ENCODE results near the gene SEMA6A.

Gene SEMA6A

DNA sequence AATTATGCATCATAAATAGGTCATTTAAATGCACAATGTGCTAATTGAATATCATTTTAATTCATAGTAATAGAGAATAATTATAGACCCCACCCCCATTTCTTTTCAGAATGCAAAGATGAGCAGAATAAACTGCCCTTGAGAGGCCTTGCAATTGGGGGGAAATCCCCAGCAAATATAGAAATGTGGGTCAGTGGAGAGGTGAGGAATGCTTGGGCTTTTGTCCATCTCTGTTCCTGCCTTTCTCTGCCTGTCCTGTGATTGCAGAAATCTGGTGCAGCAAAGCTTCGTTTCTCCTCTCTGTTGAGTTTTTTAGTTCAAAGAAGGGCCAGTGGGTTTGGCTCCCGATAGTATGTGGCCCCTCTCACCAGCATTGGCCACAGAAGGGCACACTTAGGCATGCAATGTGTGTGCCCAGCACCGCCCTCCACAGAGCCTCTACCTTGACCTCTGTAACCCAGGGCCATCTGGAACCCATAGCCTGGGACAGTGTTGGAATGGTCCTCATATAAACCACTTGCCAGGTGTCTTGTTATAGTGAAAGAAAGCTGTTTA, 164.2 kb downstream of the SEMA6A start:
- ATAC-seq, result no peak
- TF ChIP-seq ZFP3 (CRISPR knock-in tag; IDR thresholded peaks at IDR 0.05) (no peak), PPARA (CRISPR knock-in tag; IDR thresholded peaks at IDR 0.05; ENCODE audit: borderline replicate concordance) (no peak), BACH2 (CRISPR knock-in tag; IDR thresholded peaks at IDR 0.05; ENCODE audit: borderline replicate concordance) (no peak), RARB (CRISPR knock-in tag; IDR thresholded peaks at IDR 0.05) (no peak), CSDC2 (CRISPR knock-in tag; IDR thresholded peaks at IDR 0.05) (no peak), GLIS3 (CRISPR knock-in tag; IDR thresholded peaks at IDR 0.05) (no peak), ZNF70 (CRISPR knock-in tag; IDR thresholded peaks at IDR 0.05) (no peak), ARNTL (CRISPR knock-in tag; IDR thresholded peaks at IDR 0.05; ENCODE audit: borderline replicate concordance, low read depth) (no peak), SNAI2 (CRISPR knock-in tag; IDR thresholded peaks at IDR 0.05) (no peak), ESRRG (CRISPR knock-in tag; IDR thresholded peaks at IDR 0.05) (no peak), ZNF8 (CRISPR knock-in tag; IDR thresholded peaks at IDR 0.05) (no peak), PATZ1 (CRISPR knock-in tag; IDR thresholded peaks at IDR 0.05; ENCODE audit: borderline replicate concordance) (no peak), ZFP30 (CRISPR knock-in tag; IDR thresholded peaks at IDR 0.05) (no peak)
- TF ChIP-seq, protein P1, sequence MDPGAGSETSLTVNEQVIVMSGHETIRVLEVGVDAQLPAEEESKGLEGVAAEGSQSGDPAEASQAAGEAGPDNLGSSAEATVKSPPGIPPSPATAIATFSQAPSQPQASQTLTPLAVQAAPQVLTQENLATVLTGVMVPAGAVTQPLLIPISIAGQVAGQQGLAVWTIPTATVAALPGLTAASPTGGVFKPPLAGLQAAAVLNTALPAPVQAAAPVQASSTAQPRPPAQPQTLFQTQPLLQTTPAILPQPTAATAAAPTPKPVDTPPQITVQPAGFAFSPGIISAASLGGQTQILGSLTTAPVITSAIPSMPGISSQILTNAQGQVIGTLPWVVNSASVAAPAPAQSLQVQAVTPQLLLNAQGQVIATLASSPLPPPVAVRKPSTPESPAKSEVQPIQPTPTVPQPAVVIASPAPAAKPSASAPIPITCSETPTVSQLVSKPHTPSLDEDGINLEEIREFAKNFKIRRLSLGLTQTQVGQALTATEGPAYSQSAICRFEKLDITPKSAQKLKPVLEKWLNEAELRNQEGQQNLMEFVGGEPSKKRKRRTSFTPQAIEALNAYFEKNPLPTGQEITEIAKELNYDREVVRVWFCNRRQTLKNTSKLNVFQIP (CRISPR knock-in tag; IDR thresholded peaks at IDR 0.05; ENCODE audit: borderline replicate concordance, low read depth), result no peak
- TF ChIP-seq, protein P2, sequence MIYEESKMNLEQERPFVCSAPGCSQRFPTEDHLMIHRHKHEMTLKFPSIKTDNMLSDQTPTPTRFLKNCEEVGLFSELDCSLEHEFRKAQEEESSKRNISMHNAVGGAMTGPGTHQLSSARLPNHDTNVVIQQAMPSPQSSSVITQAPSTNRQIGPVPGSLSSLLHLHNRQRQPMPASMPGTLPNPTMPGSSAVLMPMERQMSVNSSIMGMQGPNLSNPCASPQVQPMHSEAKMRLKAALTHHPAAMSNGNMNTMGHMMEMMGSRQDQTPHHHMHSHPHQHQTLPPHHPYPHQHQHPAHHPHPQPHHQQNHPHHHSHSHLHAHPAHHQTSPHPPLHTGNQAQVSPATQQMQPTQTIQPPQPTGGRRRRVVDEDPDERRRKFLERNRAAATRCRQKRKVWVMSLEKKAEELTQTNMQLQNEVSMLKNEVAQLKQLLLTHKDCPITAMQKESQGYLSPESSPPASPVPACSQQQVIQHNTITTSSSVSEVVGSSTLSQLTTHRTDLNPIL (CRISPR knock-in tag; IDR thresholded peaks at IDR 0.05; ENCODE audit: low read depth), result no peak
- TF ChIP-seq, protein P3, sequence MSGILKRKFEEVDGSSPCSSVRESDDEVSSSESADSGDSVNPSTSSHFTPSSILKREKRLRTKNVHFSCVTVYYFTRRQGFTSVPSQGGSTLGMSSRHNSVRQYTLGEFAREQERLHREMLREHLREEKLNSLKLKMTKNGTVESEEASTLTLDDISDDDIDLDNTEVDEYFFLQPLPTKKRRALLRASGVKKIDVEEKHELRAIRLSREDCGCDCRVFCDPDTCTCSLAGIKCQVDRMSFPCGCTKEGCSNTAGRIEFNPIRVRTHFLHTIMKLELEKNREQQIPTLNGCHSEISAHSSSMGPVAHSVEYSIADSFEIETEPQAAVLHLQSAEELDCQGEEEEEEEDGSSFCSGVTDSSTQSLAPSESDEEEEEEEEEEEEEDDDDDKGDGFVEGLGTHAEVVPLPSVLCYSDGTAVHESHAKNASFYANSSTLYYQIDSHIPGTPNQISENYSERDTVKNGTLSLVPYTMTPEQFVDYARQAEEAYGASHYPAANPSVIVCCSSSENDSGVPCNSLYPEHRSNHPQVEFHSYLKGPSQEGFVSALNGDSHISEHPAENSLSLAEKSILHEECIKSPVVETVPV (CRISPR knock-in tag; IDR thresholded peaks at IDR 0.05), result no peak
- TF ChIP-seq, protein P4, sequence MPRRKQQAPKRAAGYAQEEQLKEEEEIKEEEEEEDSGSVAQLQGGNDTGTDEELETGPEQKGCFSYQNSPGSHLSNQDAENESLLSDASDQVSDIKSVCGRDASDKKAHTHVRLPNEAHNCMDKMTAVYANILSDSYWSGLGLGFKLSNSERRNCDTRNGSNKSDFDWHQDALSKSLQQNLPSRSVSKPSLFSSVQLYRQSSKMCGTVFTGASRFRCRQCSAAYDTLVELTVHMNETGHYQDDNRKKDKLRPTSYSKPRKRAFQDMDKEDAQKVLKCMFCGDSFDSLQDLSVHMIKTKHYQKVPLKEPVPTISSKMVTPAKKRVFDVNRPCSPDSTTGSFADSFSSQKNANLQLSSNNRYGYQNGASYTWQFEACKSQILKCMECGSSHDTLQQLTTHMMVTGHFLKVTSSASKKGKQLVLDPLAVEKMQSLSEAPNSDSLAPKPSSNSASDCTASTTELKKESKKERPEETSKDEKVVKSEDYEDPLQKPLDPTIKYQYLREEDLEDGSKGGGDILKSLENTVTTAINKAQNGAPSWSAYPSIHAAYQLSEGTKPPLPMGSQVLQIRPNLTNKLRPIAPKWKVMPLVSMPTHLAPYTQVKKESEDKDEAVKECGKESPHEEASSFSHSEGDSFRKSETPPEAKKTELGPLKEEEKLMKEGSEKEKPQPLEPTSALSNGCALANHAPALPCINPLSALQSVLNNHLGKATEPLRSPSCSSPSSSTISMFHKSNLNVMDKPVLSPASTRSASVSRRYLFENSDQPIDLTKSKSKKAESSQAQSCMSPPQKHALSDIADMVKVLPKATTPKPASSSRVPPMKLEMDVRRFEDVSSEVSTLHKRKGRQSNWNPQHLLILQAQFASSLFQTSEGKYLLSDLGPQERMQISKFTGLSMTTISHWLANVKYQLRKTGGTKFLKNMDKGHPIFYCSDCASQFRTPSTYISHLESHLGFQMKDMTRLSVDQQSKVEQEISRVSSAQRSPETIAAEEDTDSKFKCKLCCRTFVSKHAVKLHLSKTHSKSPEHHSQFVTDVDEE (CRISPR knock-in tag; IDR thresholded peaks at IDR 0.05), result no peak

DNA sequence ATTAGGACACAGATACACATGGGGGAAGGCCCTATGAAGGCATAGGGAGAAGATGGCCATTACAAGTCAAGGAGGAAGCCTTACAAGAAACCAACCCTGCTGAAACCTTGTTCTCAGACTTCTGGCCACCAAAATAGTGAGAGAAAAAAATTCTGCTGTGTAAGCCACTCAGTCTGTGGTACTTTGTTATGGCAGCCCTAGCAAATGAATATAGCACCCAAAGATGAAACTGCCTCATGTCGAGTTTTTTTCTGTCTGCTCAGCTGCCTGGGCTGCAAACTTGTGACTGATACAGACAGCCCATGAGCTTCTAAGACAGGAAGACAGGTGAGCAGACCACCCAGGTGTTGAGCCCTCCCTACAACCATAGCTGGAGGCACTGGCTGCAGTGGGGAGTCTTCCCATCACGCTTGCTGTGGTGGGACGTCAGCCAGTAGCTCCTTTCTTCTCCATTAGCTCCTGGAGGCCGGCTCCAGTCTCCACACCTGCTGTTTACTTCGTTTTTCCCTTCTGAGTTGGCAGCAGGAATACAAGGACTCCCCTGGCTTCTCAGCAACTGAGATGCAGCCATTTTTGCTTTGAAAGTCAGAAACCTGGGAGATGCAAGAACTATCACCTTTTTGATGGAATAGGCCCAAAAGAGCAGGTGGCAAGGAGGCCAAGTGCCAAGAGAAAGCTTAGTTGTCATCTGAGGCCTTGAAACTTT, 164.9 kb downstream of the SEMA6A start:
- no peak for TF ChIP-seq GLIS3 (CRISPR knock-in tag; IDR thresholded peaks at IDR 0.05)
- no peak for TF ChIP-seq ESRRG (CRISPR knock-in tag; IDR thresholded peaks at IDR 0.05)
- no peak for TF ChIP-seq OSR1 (CRISPR knock-in tag; IDR thresholded peaks at IDR 0.05)
- no peak for TF ChIP-seq PPARA (CRISPR knock-in tag; IDR thresholded peaks at IDR 0.05; ENCODE audit: borderline replicate concordance)
- no peak for TF ChIP-seq BACH2 (CRISPR knock-in tag; IDR thresholded peaks at IDR 0.05; ENCODE audit: borderline replicate concordance)
- ATAC-seq, result no peak

DNA sequence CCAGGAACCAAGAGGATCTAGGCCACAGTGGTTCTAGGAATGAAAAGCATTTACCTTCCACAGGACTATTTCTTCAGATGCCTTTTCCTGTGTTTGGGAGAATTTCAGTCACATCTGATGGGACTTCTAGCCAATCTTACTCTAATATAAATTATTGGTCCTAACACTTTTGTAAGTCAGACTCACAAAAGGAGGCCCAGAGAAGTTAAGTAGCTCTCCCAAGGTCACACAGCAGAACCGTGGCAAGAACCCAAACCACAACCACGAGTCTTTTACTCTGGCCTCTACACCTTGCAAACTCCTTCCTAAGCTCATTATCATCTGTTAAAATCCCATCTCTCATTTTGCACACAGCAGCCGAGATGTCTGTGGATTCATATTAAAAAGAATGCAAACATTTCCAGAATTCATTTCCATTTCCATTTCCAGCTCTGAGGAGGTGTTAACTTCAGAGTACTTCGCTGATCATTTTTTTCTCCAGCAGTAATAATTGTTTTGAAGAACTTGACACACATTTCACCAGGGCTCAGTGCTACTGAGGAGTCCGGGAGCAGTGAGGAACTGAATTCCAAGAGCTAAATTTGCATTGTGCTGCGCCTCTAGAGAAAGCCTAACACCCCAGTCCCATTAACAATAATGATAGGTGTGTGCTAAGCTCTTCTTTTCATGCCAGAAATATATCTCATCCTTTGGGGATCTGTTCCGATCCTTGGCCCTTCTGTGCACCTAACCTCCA, 168.1 kb downstream of the SEMA6A start:
- ATAC-seq, result no peak
- TF ChIP-seq CSDC2 (CRISPR knock-in tag; IDR thresholded peaks at IDR 0.05) (no peak), ISL1 (CRISPR knock-in tag; IDR thresholded peaks at IDR 0.05) (no peak)
- TF ChIP-seq, protein P3 (CRISPR knock-in tag; IDR thresholded peaks at IDR 0.05), result no peak
